Endothelial cell of umbilical vein (primary cell): ENCODE results near the gene GRAMD2B. TPM values are rescaled to one million over a fixed set of nuclear protein-coding genes. Genes with fewer than 3 reads are reported as not detected.

Experiments
- BruUV-seq: library from RNA; stranded (reverse); fragments of 400-500 nt; replicated peaks from 2 replicates; lab custom pipeline; 2021; lab: Mats Ljungman, UMichigan
- CTCF ChIA-PET: fragments of 300-600, 350-600 bp; sonication (Branson Sonifier 250); formaldehyde crosslinking; loops from one replicate; lab custom pipeline; 2021; ENCODE audit warnings: antibody characterized with exemption, inconsistent platforms; lab: Charles Lee
- POLR2A ChIA-PET: fragments of 300-600, 350-600 bp; sonication (Branson Sonifier 250); formaldehyde crosslinking; loops from one replicate; lab custom pipeline; 2021; ENCODE audit warnings: antibody characterized with exemption, inconsistent platforms; lab: Charles Lee
- DNase-seq: peaks from one replicate; pipeline ENCODE4 v3.0.0-alpha.2; 2011; ENCODE audit warnings: low read depth, low spot score
- FAIRE-seq: peaks from 2 replicates; lab custom pipeline; 2011; peaks lifted over from hg19 to GRCh38; lab: Jason Lieb, UNC
- H2AFZ ChIP-seq: 2 replicates; pipeline ENCODE4 v1.6.0; 2012; ENCODE audit warnings: low read depth, low read length, control low read depth, inconsistent platforms
- H3K27ac ChIP-seq: 2 replicates; pipeline ENCODE4 v1.5.1; 2011; ENCODE audit warnings: low read depth, mild to moderate bottlenecking, control low read depth, low read length, moderate library complexity; ENCODE audit not compliant: insufficient read depth
- H3K27me3 ChIP-seq, 2 experiments: 2 replicates each; pipeline versions ENCODE4 v1.6.0 to v1.6.1; 2011; ENCODE audit warnings: low read length in 2 of 2, mixed read lengths in 1 of 2; ENCODE audit not compliant: control insufficient read depth in 2 of 2, insufficient read depth in 2 of 2
- H3K36me3 ChIP-seq, 2 experiments: 2 replicates in 1 of 2; 3 replicates in 1 of 2; pipeline ENCODE4 v1.5.1; 2011; ENCODE audit warnings: low read length in 2 of 2, mild to moderate bottlenecking in 1 of 2, moderate library complexity in 1 of 2; ENCODE audit not compliant: control insufficient read depth in 2 of 2, insufficient read depth in 2 of 2; ENCODE audit errors: extremely low read depth in 1 of 2
- H3K4me1 ChIP-seq: 3 replicates; pipeline ENCODE4 v1.5.1; 2011; ENCODE audit warnings: mild to moderate bottlenecking, low read length; ENCODE audit not compliant: control insufficient read depth, insufficient read depth; ENCODE audit errors: extremely low read depth
- H3K4me2 ChIP-seq: 2 replicates; pipeline ENCODE4 v1.6.1; 2011; ENCODE audit warnings: low read length, control low read depth, mixed read lengths; ENCODE audit not compliant: insufficient read depth
- H3K4me3 ChIP-seq, 3 experiments: fragments of 200-600 bp in 1 of 3; sonication (generic), shearing (Covaris generic) in 1 of 3; replicated peaks in 1 of 3; 2 replicates each; pipeline ENCODE4 v1.5.1; 2011 to 2016; ENCODE audit warnings: control low read depth in 3 of 3, low read length in 3 of 3, mild to moderate bottlenecking in 2 of 3, inconsistent platforms in 1 of 3, low read depth in 1 of 3, moderate library complexity in 1 of 3; ENCODE audit not compliant: insufficient read depth in 1 of 3
- H3K79me2 ChIP-seq: 2 replicates; pipeline ENCODE4 v1.6.0; 2012; ENCODE audit warnings: low read length, inconsistent platforms; ENCODE audit not compliant: control insufficient read depth, insufficient read depth
- H3K9ac ChIP-seq: replicated peaks from 2 replicates; pipeline ENCODE3; 2011; ENCODE audit warnings: low read length, control low read depth; ENCODE audit not compliant: insufficient read depth; ENCODE audit errors: extremely low read depth
- H3K9me1 ChIP-seq: replicated peaks from 3 replicates; pipeline ENCODE4 v1.6.0; 2011; ENCODE audit warnings: mild to moderate bottlenecking, low read length; ENCODE audit not compliant: control insufficient read depth, insufficient read depth; ENCODE audit errors: extremely low read depth
- H3K9me3 ChIP-seq: replicated peaks from 2 replicates; pipeline ENCODE4 v1.5.1; 2012; ENCODE audit warnings: low read length, inconsistent platforms; ENCODE audit not compliant: control insufficient read depth, insufficient read depth
- H4K20me1 ChIP-seq: replicated peaks from 2 replicates; pipeline ENCODE3; 2011; ENCODE audit warnings: mild to moderate bottlenecking, low read length; ENCODE audit not compliant: control insufficient read depth, insufficient read depth; ENCODE audit errors: extremely low read depth
- EZH2 ChIP-seq: IDR thresholded peaks from 2 replicates; pipeline ENCODE4 v1.6.1; 2012; ENCODE audit warnings: borderline replicate concordance, low read depth, mild to moderate bottlenecking, moderate library complexity, low read length, inconsistent platforms; ENCODE audit not compliant: severe bottlenecking
- FOS ChIP-seq: IDR thresholded peaks from 2 replicates; pipeline ENCODE4 v1.6.1; 2011; ENCODE audit warnings: mild to moderate bottlenecking, low read length, moderate library complexity, borderline replicate concordance; ENCODE audit not compliant: insufficient read depth
- GATA2 ChIP-seq: IDR thresholded peaks from 2 replicates; pipeline ENCODE4 v1.7.0; 2011; ENCODE audit warnings: low read depth, mild to moderate bottlenecking, moderate library complexity, mixed read lengths, low read length; ENCODE audit not compliant: insufficient read length, insufficient read depth
- JUN ChIP-seq: IDR thresholded peaks from 2 replicates; pipeline ENCODE4 v1.6.1; 2011; ENCODE audit warnings: borderline replicate concordance, low read depth; ENCODE audit not compliant: insufficient read length, insufficient read depth
- MYC ChIP-seq: IDR thresholded peaks from one replicate; pipeline ENCODE4 v1.6.1; 2011; ENCODE audit warnings: mild to moderate bottlenecking, low read depth, low read length
- POLR2A ChIP-seq: IDR thresholded peaks from 2 replicates; pipeline ENCODE4 v1.6.1; 2012; ENCODE audit warnings: low read depth, mild to moderate bottlenecking, control low read depth, low read length
- POLR2AphosphoS5 ChIP-seq: IDR thresholded peaks from 2 replicates; pipeline ENCODE4 v1.6.1; 2012; ENCODE audit warnings: low read depth, mild to moderate bottlenecking, control low read depth, low read length, moderate library complexity; ENCODE audit not compliant: insufficient read depth
- dilution Hi-C: fragments of 300-500 bp; cut with MboI; formaldehyde crosslinking; loops from one replicate; pipeline ENCODE4 v1.15.0; 2019; ENCODE audit warnings: low sequenced_read_pairs; ENCODE audit not compliant: extremely low pct_ligation_motif_present
- intact Hi-C: fragments of 100-400 bp; cut with micrococcal nuclease; formaldehyde crosslinking; loops from one replicate; pipeline ENCODE4 v1.10.0; 2022
- polyA plus RNA-seq, 4 experiments: library from polyadenylated mRNA; depleted of rRNA in 3 of 4; stranded (reverse) in 3 of 4; unstranded in 1 of 4; fragments of >200 nt; gene quantifications; 2 replicates each; pipeline versions ENCODE4 v1.2.1 to v1.2.3, GENCODE V29; 2011 to 2012; ENCODE audit warnings: missing spikeins in 1 of 4
- total RNA-seq: library from RNA; stranded (reverse); gene quantifications from 2 replicates; pipeline ENCODE4 v1.2.3, GENCODE V29; 2021
- TF ChIP-seq, protein P1 (sequence below): IDR thresholded peaks from 2 replicates; pipeline ENCODE4 v1.6.1; 2011; ENCODE audit not compliant: insufficient read depth, insufficient read length
- TF ChIP-seq, protein P2 (sequence below), 2 donors: IDR thresholded peaks; 1 replicate in 1 of 2; 2 replicates in 1 of 2; pipeline ENCODE4 v1.5.1; 2011; ENCODE audit warnings: low read length in 2 of 2, mild to moderate bottlenecking in 2 of 2, moderate library complexity in 2 of 2, control low read depth in 1 of 2, inconsistent platforms in 1 of 2, low read depth in 1 of 2; ENCODE audit not compliant: insufficient read depth in 1 of 2; ENCODE audit errors: extremely low read depth in 1 of 2

Gene GRAMD2B
- total and polyA plus RNA-seq, 2 donors (not counting 3 experiments of a cell fraction or from before 2014, with no cell fraction given), result 2.0 to 5.5 TPM

- Histone ChIP-seq H3K4me1 (no peaks in the 10 kb centered on the region), H3K9ac (no peak overlapping the region), H3K27ac (no peak overlapping the region), H3K4me2 (no peak overlapping the region), H3K9me1 (no peaks in the 10 kb centered on the region), H4K20me1 (no peaks in the 10 kb centered on the region), H3K9me3 (no peaks in the 10 kb centered on the region), H2AFZ (no peak overlapping the region), H3K36me3 (no peaks in the 10 kb centered on the region), H3K4me3 (no peak overlapping the region), H3K79me2 (no peaks in the 10 kb centered on the region), H3K27me3 (no peaks in the 10 kb centered on the region)
- no peak for TF ChIP-seq MYC
- TF ChIP-seq JUN, result no peak
- intact Hi-C loops, result no loop called here
- no TSS peak for BruUV-seq
- ChIA-PET CTCF (no interaction called here), POLR2A (no interaction called here)
- dilution Hi-C loops, result no loop called here
- FAIRE-seq, result no peak
- DNase-seq, result no peak
These were observed 39.4 kb upstream of the GRAMD2B start for GRCh38 chr5:126383776-126384175.

GRCh38 chr5:126384985-126385384, 38.2 kb upstream of the GRAMD2B start:
- Histone ChIP-seq H3K9ac (no peak overlapping the region), H3K27ac (no peak overlapping the region), H3K4me3 (no peak overlapping the region), H3K4me2 (no peak overlapping the region), H3K9me1 (no peaks in the 10 kb centered on the region), H3K79me2 (no peaks in the 10 kb centered on the region), H3K4me1 (no peaks in the 10 kb centered on the region), H3K27me3 (no peaks in the 10 kb centered on the region), H3K9me3 (no peaks in the 10 kb centered on the region), H4K20me1 (no peaks in the 10 kb centered on the region), H2AFZ (no peak overlapping the region), H3K36me3 (no peaks in the 10 kb centered on the region)
- BruUV-seq, result no TSS peak
- intact Hi-C loops, result no loop called here
- POLR2A ChIA-PET, result no interaction called here
- CTCF ChIA-PET, result no interaction called here
- FAIRE-seq, result no peak
- TF ChIP-seq MYC (no peak), POLR2AphosphoS5 (no peak), EZH2 (no peak), POLR2A (no peak), FOS (no peak), GATA2 (no peak), JUN (no peak)
- TF ChIP-seq, protein P1, sequence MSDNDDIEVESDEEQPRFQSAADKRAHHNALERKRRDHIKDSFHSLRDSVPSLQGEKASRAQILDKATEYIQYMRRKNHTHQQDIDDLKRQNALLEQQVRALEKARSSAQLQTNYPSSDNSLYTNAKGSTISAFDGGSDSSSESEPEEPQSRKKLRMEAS, result no peak
- TF ChIP-seq, protein P2, sequence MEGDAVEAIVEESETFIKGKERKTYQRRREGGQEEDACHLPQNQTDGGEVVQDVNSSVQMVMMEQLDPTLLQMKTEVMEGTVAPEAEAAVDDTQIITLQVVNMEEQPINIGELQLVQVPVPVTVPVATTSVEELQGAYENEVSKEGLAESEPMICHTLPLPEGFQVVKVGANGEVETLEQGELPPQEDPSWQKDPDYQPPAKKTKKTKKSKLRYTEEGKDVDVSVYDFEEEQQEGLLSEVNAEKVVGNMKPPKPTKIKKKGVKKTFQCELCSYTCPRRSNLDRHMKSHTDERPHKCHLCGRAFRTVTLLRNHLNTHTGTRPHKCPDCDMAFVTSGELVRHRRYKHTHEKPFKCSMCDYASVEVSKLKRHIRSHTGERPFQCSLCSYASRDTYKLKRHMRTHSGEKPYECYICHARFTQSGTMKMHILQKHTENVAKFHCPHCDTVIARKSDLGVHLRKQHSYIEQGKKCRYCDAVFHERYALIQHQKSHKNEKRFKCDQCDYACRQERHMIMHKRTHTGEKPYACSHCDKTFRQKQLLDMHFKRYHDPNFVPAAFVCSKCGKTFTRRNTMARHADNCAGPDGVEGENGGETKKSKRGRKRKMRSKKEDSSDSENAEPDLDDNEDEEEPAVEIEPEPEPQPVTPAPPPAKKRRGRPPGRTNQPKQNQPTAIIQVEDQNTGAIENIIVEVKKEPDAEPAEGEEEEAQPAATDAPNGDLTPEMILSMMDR (IDR thresholded peaks at IDR 0.05; ENCODE audit: extremely low read depth in 1 of 2, insufficient read depth in 1 of 2, low read depth in 1 of 2, low read length in 2 of 2), result no peak
- no peak for DNase-seq
- dilution Hi-C loops, result no loop called here
